OCI-LY3 (cell line): ENCODE measurements around the gene FOLR1.

Experiments
- EZH2phosphoT487 ChIP-seq: fragments of 200-600 bp; shearing (Covaris generic); IDR thresholded peaks from 2 replicates; pipeline ENCODE4 v1.6.1; 2018; ENCODE audit warnings: antibody characterized with exemption, mixed run types, low read depth
- TF ChIP-seq, protein P1 (sequence below): fragments of 200-600, 300-600 bp; sonication (generic); IDR thresholded peaks from 2 replicates; pipeline ENCODE4 v1.5.1; 2014; ENCODE audit warnings: antibody characterized with exemption, low read length, low read depth

DNA sequence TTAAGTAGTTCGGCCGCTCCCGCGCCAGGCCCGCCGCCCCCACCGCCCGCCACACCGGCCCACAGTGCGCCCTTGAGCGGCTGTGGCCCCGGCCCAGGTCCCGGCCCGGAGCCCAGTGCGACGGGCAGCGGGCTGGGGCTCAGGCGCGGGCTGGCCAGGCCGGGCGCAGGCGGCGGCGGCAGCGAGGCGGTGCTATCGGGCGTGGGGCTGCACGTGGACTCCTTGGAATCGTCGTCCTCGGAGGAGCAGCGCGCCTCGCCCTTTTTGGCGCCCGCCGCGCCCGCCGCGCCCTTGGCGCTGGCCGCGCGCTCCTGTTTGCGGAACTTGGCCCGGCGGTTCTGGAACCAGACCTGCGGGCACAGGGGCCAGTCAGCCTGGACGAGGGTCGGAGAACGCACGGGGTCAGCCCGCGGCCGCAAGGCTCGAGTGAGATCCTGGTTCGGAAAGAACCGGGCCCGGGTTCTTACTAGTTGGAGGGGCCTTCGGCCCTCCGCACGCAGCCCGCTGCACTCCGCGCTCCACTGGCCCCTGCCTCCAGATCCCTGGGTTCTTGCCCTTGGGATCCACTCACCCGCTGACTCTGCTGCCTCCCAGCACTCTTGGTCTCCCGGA lies 48.0 kb downstream of the FOLR1 start:
- TF ChIP-seq, protein P1, sequence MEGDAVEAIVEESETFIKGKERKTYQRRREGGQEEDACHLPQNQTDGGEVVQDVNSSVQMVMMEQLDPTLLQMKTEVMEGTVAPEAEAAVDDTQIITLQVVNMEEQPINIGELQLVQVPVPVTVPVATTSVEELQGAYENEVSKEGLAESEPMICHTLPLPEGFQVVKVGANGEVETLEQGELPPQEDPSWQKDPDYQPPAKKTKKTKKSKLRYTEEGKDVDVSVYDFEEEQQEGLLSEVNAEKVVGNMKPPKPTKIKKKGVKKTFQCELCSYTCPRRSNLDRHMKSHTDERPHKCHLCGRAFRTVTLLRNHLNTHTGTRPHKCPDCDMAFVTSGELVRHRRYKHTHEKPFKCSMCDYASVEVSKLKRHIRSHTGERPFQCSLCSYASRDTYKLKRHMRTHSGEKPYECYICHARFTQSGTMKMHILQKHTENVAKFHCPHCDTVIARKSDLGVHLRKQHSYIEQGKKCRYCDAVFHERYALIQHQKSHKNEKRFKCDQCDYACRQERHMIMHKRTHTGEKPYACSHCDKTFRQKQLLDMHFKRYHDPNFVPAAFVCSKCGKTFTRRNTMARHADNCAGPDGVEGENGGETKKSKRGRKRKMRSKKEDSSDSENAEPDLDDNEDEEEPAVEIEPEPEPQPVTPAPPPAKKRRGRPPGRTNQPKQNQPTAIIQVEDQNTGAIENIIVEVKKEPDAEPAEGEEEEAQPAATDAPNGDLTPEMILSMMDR, result no peak
- TF ChIP-seq EZH2phosphoT487, result no peak
